Activated naive CD8-positive, alpha-beta T cell treated with anti-CD3 and anti-CD28 coated beads, Interleukin-2, amount 50 U/mL, for 24 hours (primary cell): ENCODE measurements around the gene CRIP2.
A peak's percentile ranks its signal among the peaks of the same experiment; 100 is the strongest.

Experiments
- ATAC-seq: fragments of 150-1000 bp; cut with Tn5 transposase; one replicate; pipeline ENCODE4 v1.10.0; 2021
- DNase-seq: peaks from one replicate; pipeline ENCODE4 v3.0.0; 2021
- H3K27ac Mint-ChIP-seq: one replicate; pipeline ENCODE4 v1.8.0; 2021; ENCODE audit warnings: mild to moderate bottlenecking, mixed read lengths
- H3K27me3 Mint-ChIP-seq: one replicate; pipeline ENCODE4 v1.8.0; 2021; ENCODE audit warnings: mixed read lengths
- H3K36me3 Mint-ChIP-seq: one replicate; pipeline ENCODE4 v1.8.0; 2021; ENCODE audit warnings: low read depth, mixed read lengths
- H3K4me1 Mint-ChIP-seq: one replicate; pipeline ENCODE4 v1.8.0; 2021; ENCODE audit warnings: mixed read lengths
- H3K4me3 Mint-ChIP-seq: one replicate; pipeline ENCODE4 v1.8.0; 2021; ENCODE audit warnings: mild to moderate bottlenecking, moderate library complexity, mixed read lengths
- H3K9me3 Mint-ChIP-seq: one replicate; pipeline ENCODE4 v1.8.0; 2021; ENCODE audit warnings: mixed read lengths

Gene CRIP2

GRCh38 chr14:105498430-105499255, 24.0 kb downstream of the CRIP2 start:
- H3K27ac Mint-ChIP-seq = no peak overlapping the region
- H3K4me1 Mint-ChIP-seq = no peaks in the 10 kb centered on the region
- H3K36me3 Mint-ChIP-seq = no peaks in the 10 kb centered on the region
- H3K4me3 Mint-ChIP-seq = no peak overlapping the region
- ATAC-seq = no peak
- H3K27me3 Mint-ChIP-seq = peaks cover 4% of the 10 kb centered on the region
- no peak for DNase-seq
- no peaks in the 10 kb centered on the region for H3K9me3 Mint-ChIP-seq

- H3K4me1 Mint-ChIP-seq = no peaks in the 10 kb centered on the region
- H3K27ac Mint-ChIP-seq = no peak overlapping the region
- DNase-seq (no peak), ATAC-seq (no peak)
- H3K36me3 Mint-ChIP-seq = no peaks in the 10 kb centered on the region
- no peaks in the 10 kb centered on the region for H3K9me3 Mint-ChIP-seq
- no peak overlapping the region for H3K4me3 Mint-ChIP-seq
- peaks cover 5% of the 10 kb centered on the region for H3K27me3 Mint-ChIP-seq
These were observed 24.8 kb downstream of the CRIP2 start for GRCh38 chr14:105499256-105500035.

DNA sequence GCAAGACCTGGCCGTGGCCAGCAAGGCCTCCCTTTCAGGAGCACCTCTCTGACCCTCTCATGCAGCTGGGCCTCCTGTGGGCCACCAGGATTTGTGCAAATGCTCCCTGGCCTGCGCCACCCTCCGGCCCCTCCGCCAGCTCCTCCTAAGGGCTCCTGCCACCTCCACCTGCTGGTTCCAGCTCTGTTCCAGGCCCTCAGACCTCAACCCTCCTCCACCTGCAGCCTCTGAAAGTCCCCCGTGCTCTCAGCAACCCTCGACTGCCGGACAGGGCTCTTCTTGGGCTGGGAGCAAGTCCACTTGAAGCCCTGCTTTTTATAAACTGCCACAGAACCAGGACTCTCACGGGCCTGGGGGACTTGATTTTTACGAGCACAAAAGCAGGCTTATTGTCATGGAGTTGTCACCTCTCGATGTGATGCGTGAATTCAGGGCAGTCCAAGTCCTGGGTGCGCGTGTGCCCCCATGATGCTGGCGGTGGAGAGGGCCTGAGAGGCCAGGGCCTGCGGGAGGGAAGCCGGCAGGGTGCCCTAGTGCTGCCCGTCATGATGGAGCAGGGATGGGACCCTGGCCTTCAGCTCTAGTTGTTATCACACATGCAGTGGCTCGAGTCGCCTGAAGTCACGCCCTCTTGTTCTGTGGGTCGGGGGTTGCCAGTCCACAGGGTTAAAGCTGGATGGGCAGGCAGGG, 25.6 kb downstream of the CRIP2 start:
- DNase-seq (no peak), ATAC-seq (no peak)
- Mint-ChIP-seq H3K27ac (no peak overlapping the region), H3K4me1 (no peaks in the 10 kb centered on the region), H3K36me3 (no peaks in the 10 kb centered on the region), H3K4me3 (no peak overlapping the region), H3K27me3 (peaks cover 5% of the 10 kb centered on the region), H3K9me3 (no peaks in the 10 kb centered on the region)

GRCh38 chr14:105500726-105501101, 26.1 kb downstream of the CRIP2 start:
- ATAC-seq = no peak
- Mint-ChIP-seq H3K27me3 (peaks cover 5% of the 10 kb centered on the region), H3K9me3 (no peaks in the 10 kb centered on the region), H3K36me3 (no peaks in the 10 kb centered on the region), H3K27ac (no peak overlapping the region), H3K4me3 (no peak overlapping the region), H3K4me1 (no peaks in the 10 kb centered on the region)
- no peak for DNase-seq

- H3K4me1 Mint-ChIP-seq = no peaks in the 10 kb centered on the region
- peaks cover 5% of the 10 kb centered on the region for H3K27me3 Mint-ChIP-seq
- H3K27ac Mint-ChIP-seq = no peak overlapping the region
- H3K4me3 Mint-ChIP-seq = no peak overlapping the region
- DNase-seq (no peak), ATAC-seq (no peak)
- no peaks in the 10 kb centered on the region for H3K9me3 Mint-ChIP-seq
- no peaks in the 10 kb centered on the region for H3K36me3 Mint-ChIP-seq
These were observed 27.1 kb downstream of the CRIP2 start for GRCh38 chr14:105501504-105502291.

DNA sequence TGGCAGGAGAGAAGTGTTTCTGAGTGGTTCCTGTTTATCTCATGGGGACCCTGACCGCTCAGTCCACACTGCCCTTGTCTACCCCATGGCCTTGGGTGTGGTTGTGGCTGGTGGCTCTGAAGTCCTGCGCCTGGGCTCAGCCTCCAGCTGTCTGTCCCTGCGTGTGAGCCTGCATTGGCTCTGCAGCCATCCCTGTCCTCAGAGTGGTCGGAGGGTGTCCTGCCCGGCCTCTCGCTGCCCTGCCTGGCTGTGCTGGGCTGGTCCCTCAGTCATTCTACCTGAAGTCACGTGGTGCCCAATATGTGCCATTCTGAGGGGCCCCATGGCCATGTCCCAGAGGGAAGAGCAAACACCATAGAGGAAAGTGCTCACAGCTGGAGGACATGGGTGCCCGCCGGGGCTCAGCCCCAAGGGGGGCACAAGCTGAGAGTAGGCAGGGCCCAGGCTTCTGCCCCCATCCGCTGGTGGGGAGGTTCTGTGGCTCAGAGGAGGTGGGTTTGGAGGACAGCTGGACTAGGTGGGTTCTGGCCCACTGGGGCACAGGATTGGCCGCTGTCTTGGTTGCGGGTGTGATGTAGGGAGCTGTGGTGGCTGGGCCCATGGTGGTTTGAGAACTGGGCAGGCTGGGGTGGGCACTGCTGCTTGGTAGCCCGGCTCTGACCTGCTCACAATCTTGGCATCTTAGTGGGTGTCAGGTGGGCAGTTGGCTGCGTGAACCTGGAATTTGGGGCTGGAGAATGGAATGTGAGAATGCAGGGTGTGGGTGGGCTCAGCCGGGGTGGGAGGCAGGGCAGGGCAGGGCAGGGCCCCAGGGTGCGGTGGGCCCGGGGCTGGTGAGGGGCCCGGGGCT, 28.1 kb downstream of the CRIP2 start:
- DNase-seq (no peak), ATAC-seq (no peak)
- Mint-ChIP-seq H3K27ac (no peak overlapping the region), H3K36me3 (no peaks in the 10 kb centered on the region), H3K4me3 (no peak overlapping the region), H3K4me1 (peaks cover 2% of the 10 kb centered on the region), H3K27me3 (peaks cover 8% of the 10 kb centered on the region), H3K9me3 (no peaks in the 10 kb centered on the region)

- no peaks in the 10 kb centered on the region for H3K36me3 Mint-ChIP-seq
- no peak overlapping the region for H3K4me3 Mint-ChIP-seq
- H3K9me3 Mint-ChIP-seq = no peaks in the 10 kb centered on the region
- peaks cover 12% of the 10 kb centered on the region for H3K27me3 Mint-ChIP-seq
- no peak for ATAC-seq
- DNase-seq = no peak
- peaks cover 4% of the 10 kb centered on the region for H3K4me1 Mint-ChIP-seq
- no peak overlapping the region for H3K27ac Mint-ChIP-seq
These were observed 28.6 kb downstream of the CRIP2 start for GRCh38 chr14:105503296-105503640.

- DNase-seq = no peak
- Mint-ChIP-seq H3K36me3 (no peaks in the 10 kb centered on the region), H3K27me3 (peaks cover 16% of the 10 kb centered on the region), H3K4me3 (no peak overlapping the region), H3K27ac (no peak overlapping the region), H3K9me3 (no peaks in the 10 kb centered on the region), H3K4me1 (peaks cover 4% of the 10 kb centered on the region)
- ATAC-seq = no peak
These were observed 29.5 kb downstream of the CRIP2 start for GRCh38 chr14:105503935-105504692.

GRCh38 chr14:105505101-105505500, 30.5 kb downstream of the CRIP2 start:
- peaks cover 16% of the 10 kb centered on the region for H3K27me3 Mint-ChIP-seq
- H3K4me1 Mint-ChIP-seq = peaks cover 4% of the 10 kb centered on the region
- H3K36me3 Mint-ChIP-seq = no peaks in the 10 kb centered on the region
- H3K9me3 Mint-ChIP-seq = no peaks in the 10 kb centered on the region
- no peak for ATAC-seq
- no peak overlapping the region for H3K4me3 Mint-ChIP-seq
- DNase-seq = no peak
- no peak overlapping the region for H3K27ac Mint-ChIP-seq

- Mint-ChIP-seq H3K4me1 (peaks cover 4% of the 10 kb centered on the region), H3K4me3 (no peak overlapping the region), H3K27me3 (peaks cover 27% of the 10 kb centered on the region), H3K36me3 (no peaks in the 10 kb centered on the region), H3K9me3 (no peaks in the 10 kb centered on the region), H3K27ac (no peak overlapping the region)
- ATAC-seq (no peak), DNase-seq (no peak)
These were observed 32.6 kb downstream of the CRIP2 start for GRCh38 chr14:105507247-105507646.

- Mint-ChIP-seq H3K4me1 (peaks cover 4% of the 10 kb centered on the region), H3K27ac (peak overlapping the region; percentile 43), H3K9me3 (no peaks in the 10 kb centered on the region), H3K36me3 (no peaks in the 10 kb centered on the region), H3K27me3 (peaks cover 32% of the 10 kb centered on the region), H3K4me3 (no peak overlapping the region)
- DNase-seq (no peak), ATAC-seq (no peak)
These were observed 33.4 kb downstream of the CRIP2 start for GRCh38 chr14:105508069-105508468.

DNA sequence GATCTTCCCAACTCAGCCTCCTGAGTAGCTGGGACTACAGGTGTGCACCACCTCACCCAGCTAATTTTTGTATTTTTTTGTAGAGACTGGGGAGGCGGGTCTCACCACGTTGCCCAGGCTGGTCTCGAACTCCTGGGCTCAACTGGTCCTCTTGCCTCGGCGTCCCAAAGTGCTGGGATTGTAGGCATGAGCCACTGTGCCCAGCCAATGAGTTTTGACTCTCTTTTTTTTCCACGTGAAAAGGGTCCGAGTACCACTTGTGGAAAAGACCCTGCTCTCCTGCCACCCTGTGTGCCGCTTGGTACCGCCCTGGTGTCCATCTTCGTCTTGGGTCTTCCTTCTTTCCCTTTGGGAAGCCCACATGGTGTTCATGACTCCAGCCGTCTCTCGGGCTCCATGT, 34.0 kb downstream of the CRIP2 start:
- no peak overlapping the region for H3K4me3 Mint-ChIP-seq
- H3K4me1 Mint-ChIP-seq = peaks cover 4% of the 10 kb centered on the region
- no peak overlapping the region for H3K27ac Mint-ChIP-seq
- DNase-seq (no peak), ATAC-seq (no peak)
- H3K27me3 Mint-ChIP-seq = peaks cover 32% of the 10 kb centered on the region
- H3K36me3 Mint-ChIP-seq = no peaks in the 10 kb centered on the region
- H3K9me3 Mint-ChIP-seq = no peaks in the 10 kb centered on the region

- DNase-seq = no peak
- ATAC-seq = no peak
- Mint-ChIP-seq H3K27ac (no peak overlapping the region), H3K36me3 (no peaks in the 10 kb centered on the region), H3K4me3 (no peak overlapping the region), H3K9me3 (peaks cover 6% of the 10 kb centered on the region), H3K4me1 (no peaks in the 10 kb centered on the region), H3K27me3 (peaks cover 42% of the 10 kb centered on the region)
These were observed 42.5 kb downstream of the CRIP2 start for GRCh38 chr14:105517096-105517495.
